ENCODE data around the gene SCAMP4. TPM values are rescaled to one million over a fixed set of nuclear protein-coding genes. Genes with fewer than 3 reads are reported as not detected.

Gene SCAMP4
- total RNA-seq, 1 experiment from 2014 or later, result 33.4 TPM

DNA sequence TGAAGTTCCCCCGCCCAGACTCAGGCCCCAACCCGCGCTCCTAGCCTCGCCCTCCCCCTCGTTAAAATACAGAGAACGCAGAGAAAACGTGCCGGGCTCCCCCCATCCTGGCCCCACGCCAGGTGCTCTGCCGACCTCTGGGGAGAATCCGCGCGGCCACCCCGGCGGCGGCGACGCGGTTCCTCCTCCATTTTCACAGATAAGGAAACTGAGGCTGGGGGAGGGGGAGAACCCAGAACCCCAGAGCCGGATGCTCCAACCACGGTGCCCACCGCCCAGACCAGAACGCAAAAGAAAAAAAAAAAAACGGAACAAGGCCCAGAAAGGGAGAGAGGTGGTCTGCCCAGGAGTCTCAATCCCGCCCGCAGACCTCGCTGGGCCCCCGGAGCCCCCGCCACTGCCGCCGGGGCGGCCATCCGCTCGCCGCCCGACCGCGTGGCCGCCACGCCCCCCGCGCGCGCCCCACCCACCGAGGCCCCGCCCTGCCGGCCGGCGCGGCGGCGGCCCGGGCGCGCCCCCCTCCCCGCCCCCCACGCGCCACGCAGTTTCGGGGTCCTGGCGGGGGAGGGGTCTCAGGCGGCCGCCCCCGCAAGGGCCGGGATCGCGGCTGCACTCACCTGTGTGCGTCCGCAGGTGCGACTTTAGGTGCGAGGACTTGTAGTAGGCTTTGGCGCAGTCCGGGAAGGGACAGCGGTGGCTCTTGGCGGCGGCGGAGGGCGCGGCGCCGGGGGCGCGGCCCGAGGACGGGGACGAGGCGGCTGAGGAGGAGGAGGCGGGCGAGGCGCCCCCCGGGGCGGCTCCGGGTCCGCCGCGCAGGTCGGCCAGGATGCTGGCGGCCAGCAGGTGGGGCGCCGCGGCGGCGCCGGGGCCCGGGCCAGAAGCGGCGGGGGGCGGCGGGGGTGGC lies 42.5 kb upstream of the SCAMP4 start:
- no peaks in the 10 kb centered on the region for H3K36me3 ChIP-seq (replicated peaks; ENCODE audit: control insufficient read depth, insufficient read depth, low read length)
- H3K4me3 ChIP-seq (ENCODE audit: insufficient read depth, low read depth, low read length), result peak overlapping the region; percentile 72
- peaks cover 6% of the 10 kb centered on the region; the same call in 1 of the 2 replicates for H3K27me3 ChIP-seq (ENCODE audit: control insufficient read depth, insufficient read depth, low read length)
- peak; percentile 91 for DNase-seq

DNA sequence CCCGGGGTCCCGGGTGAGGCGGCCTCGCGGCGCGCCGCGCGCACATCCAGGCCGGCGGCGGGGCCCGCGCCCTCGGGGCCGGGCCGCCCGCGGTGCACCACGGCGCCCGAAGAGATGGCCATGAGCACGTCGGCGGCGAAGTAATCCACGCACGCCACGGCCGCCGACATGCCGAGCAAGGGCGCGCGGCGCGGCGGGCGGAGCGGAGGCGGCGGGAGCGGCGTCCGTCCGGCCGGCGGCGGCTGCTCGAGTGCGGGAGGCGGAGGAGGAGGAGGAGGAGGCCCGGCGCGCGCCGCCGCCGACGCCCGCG lies 41.9 kb upstream of the SCAMP4 start, which contains the start of gene KLF16:
Gene KLF16, minus strand, starts transcription at position 252 of the 310 bp plus-strand sequence. Its CDS starts 82 bp downstream, at position 170.
- no peaks in the 10 kb centered on the region for H3K36me3 ChIP-seq (replicated peaks; ENCODE audit: control insufficient read depth, insufficient read depth, low read length)

DNA sequence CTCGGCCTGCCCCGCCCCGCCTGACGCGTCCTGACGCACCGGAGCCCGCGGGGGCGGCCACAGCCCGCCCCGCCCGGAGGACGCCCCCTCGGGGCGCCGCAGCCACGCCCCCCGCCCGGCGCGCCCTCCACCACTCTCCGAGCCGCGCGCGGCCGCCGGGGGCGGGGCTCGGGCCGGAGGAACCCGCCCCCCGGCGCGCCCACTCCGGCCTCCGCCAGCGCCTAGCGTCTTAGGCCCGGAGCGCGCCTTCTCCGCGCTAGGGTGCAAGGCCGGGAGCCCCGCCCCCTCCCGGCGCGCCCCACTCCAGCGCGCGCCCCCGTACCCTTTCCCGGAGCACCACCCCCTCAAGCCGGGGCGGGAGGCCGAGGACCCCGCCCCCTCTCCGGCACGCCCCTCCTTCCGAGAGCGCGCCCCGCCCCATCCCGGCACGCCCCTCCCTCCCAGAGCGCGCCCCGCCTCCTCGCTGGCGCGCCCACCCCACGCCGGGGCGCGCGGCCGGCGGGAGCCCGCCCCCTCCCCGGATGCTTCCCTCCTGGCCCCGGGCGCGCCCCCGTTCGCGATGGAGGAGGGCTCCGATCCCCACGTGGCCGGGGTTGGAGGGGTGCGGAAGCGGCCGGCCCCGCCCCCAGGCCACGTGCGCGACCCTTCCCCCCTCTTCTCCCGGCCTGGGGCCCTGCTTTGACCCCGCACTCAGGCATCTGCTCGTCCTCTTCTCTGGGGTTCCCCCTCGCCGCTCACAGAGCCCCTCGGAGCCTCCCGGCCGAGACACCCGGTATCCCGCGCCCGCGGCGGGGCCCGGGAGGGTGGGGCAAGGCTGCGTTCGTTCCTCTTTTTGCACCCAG lies 41.3 kb upstream of the SCAMP4 start:
- DNase-seq, result peak; percentile 100
- H3K4me3 ChIP-seq (ENCODE audit: insufficient read depth, low read depth, low read length), result peak overlapping the region; percentile 70
- H3K36me3 ChIP-seq (replicated peaks; ENCODE audit: control insufficient read depth, insufficient read depth, low read length), result no peaks in the 10 kb centered on the region
- peaks cover 6% of the 10 kb centered on the region; the same call in 1 of the 2 replicates for H3K27me3 ChIP-seq (ENCODE audit: control insufficient read depth, insufficient read depth, low read length)

More for the DNA sequence above, 41.9 kb upstream of the SCAMP4 start, which contains the start of gene KLF16:
- DNase-seq, result no peak
- Histone ChIP-seq H3K27me3 (ENCODE audit: control insufficient read depth, insufficient read depth, low read length) (peaks cover 6% of the 10 kb centered on the region; the same call in 1 of the 2 replicates), H3K4me3 (ENCODE audit: insufficient read depth, low read depth, low read length) (peak within 1 kb of the TSS; percentile 72)

DNA sequence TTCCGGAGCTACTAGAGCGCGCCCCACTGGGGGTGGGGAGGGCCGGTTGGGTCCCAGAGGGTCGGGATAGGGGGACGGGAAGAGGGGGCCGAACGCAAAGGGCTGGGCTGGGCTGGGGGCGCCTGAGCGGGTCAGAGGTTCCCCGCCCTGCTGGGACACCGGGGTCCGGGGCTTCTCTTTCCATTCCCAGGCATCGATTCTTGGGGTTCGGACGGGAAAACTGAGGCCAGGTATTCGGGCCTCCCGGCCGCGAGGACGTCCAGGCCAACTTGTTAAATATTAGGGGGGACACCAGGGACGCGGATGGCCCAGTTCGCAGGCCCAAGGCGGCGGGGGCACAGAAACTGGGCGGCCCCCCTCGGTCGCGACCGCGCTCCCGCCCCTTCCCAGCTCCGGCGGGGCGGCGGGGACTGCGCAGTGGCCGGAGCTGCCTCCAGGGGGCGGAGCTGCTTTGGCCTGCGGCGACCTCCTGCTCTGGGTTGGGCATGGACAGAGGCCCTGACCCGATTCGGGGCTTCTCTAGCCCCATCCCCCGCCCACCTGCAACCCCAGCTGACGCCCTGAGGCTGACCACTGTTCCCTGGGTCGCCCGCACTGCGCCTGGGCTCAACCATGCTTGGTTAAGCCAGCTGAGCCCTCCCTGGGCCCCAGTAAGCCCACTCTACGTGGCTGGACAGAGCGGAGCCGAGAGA lies 40.6 kb upstream of the SCAMP4 start:
- Histone ChIP-seq H3K4me3 (ENCODE audit: insufficient read depth, low read depth, low read length) (peak overlapping the region; percentile 70), H3K36me3 (replicated peaks; ENCODE audit: control insufficient read depth, insufficient read depth, low read length) (no peaks in the 10 kb centered on the region), H3K27me3 (ENCODE audit: control insufficient read depth, insufficient read depth, low read length) (peaks cover 6% of the 10 kb centered on the region; the same call in 1 of the 2 replicates)
- peak; percentile 97 for DNase-seq

DNA sequence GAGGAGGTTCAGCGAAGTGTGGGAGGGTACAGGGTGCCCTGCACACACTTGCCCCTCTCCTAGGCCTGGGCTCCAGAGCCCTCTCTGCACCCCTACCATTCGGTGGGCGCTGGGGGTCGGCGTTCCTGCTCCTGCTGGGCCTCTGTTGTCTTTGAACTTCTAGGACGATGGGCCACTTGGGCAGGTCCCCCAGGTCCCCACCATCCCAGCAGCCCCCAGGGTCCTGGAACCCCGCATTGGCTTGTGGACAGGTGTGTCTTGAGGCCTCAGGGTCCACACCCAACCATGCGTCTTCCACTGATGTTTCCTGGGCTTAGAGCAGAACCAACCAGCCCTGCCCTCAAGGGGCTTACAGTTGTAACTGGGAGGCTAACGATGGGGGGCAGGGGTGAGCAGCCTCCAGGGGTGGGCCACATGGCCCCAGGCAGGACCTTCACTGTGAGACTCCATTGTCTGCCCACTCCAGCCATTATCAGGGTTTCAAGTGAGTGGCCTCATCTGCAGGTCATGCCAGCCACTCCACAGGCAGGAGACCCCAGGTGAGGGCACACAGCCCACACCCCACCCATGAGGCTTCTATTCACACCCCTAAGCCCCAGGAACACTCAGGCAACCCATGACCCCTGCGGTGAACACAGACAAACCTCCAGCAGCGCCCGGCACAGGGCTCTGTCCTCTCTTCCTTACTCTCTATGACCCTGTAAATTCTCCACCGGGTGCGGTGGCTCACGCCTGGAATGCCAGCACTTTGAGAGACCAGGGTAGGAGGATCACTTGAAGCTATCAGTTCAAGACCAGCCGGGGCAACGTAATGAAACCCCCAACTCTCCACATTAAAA lies 39.8 kb upstream of the SCAMP4 start:
- DNase-seq, result no peak
- Histone ChIP-seq H3K27me3 (ENCODE audit: control insufficient read depth, insufficient read depth, low read length) (peaks cover 6% of the 10 kb centered on the region; the same call in 1 of the 2 replicates), H3K4me3 (ENCODE audit: insufficient read depth, low read depth, low read length) (peak overlapping the region; percentile 70), H3K36me3 (replicated peaks; ENCODE audit: control insufficient read depth, insufficient read depth, low read length) (no peaks in the 10 kb centered on the region)

DNA sequence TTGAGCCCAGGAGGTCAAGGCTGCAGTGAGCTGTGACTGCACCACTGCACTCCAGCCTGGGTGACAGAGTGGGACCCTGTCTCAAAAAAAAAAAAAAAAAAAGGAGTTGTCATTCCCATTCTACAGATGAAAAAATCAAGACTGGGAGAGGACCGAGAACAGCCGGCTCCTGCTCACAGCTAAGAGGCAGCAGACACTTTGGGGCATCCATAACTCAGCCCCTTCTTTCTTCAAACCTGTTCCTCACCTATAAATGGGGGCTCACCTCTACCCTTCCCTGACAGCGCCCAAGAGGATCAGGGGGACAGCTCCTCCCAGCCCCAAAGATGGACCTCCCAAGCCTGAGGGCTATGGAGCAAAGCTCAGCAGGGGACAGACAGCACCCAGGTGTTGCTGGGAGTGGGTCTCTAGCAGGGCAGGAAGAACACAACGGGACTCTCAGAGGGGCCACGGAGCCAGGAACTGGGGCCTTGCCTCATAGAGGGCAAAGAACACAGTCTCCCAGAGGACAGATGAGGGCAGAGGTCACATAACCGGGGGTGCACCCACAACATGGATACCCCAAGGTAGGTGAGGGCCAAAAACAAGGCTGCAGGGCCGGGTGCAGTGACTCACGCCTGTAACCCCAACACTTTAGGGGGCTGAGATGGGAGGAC lies 38.4 kb upstream of the SCAMP4 start:
- no peaks in the 10 kb centered on the region for H3K36me3 ChIP-seq (replicated peaks; ENCODE audit: control insufficient read depth, insufficient read depth, low read length)
- no peak for DNase-seq
- H3K27me3 ChIP-seq (ENCODE audit: control insufficient read depth, insufficient read depth, low read length), result peaks cover 3% of the 10 kb centered on the region; the same call in 1 of the 2 replicates
- H3K4me3 ChIP-seq (ENCODE audit: insufficient read depth, low read depth, low read length), result no peak overlapping the region

DNA sequence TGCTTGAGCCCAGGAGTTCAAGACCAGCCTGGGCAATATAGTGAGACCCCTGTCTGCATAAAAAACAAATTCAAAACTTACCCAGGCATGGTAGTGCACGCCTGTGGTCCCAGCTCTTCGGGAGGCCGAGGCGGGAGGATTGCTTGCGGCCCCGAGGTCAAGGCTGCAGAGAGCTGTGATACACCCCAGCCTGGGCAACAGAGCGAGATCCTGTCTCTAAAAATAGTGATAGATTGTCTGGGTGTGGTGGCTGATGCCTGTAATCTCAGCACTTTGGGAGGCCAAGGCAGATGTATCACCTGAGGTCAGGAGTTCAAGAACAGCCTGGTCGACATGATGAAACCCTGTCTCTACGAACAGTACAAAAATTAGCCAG lies 37.9 kb upstream of the SCAMP4 start:
- Histone ChIP-seq H3K27me3 (ENCODE audit: control insufficient read depth, insufficient read depth, low read length) (no peaks in the 10 kb centered on the region), H3K4me3 (ENCODE audit: insufficient read depth, low read depth, low read length) (no peak overlapping the region), H3K36me3 (replicated peaks; ENCODE audit: control insufficient read depth, insufficient read depth, low read length) (no peaks in the 10 kb centered on the region)
- DNase-seq, result no peak

DNA sequence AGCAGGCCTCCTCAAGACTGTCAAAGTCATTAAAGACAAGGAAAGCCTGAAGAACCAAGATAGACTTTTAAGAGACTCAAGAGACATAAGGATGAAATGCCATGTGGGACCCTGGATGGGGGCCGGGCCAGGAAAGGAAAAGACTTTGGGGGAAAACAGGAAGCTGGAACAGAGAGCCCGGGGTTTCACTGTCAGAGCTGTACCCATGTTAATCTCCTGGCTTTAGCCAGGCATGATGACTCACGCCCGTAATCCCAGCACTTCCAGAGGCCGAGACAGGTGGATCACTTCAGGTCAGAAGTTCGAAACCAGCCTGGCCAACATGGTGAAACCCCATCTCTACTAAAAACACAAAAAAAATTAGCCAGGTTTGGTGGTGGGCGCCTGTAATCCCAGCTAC lies 36.2 kb upstream of the SCAMP4 start:
- Histone ChIP-seq H3K4me3 (ENCODE audit: insufficient read depth, low read depth, low read length) (no peak overlapping the region), H3K27me3 (ENCODE audit: control insufficient read depth, insufficient read depth, low read length) (no peaks in the 10 kb centered on the region), H3K36me3 (replicated peaks; ENCODE audit: control insufficient read depth, insufficient read depth, low read length) (no peaks in the 10 kb centered on the region; the same call in 1 of the 2 replicates)
- DNase-seq, result no peak

DNA sequence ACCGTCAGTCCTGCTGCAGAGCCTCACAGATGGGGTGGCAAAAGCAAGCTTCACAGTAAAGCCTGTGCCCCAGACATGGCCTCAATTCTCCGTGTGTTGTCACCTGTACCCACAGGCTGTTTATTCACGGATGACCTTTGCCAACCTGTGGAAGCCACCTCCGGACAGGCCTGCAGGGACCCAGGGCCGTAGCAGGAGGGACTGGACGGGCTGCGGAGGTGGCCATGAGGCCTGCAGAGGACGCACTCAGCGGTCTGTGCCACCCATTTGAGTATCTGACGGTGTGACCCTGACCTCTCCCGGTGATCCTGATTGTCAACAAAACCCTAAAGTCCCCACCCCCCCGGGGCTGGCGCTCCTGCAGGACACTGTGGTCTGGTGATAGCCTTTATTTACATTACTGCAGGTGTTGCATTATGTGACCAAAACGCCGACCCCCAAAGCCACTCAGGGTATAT lies 34.0 kb upstream of the SCAMP4 start:
- DNase-seq, result no peak
- Histone ChIP-seq H3K27me3 (ENCODE audit: control insufficient read depth, insufficient read depth, low read length) (no peaks in the 10 kb centered on the region), H3K36me3 (replicated peaks; ENCODE audit: control insufficient read depth, insufficient read depth, low read length) (no peaks in the 10 kb centered on the region; the same call in 1 of the 2 replicates), H3K4me3 (ENCODE audit: insufficient read depth, low read depth, low read length) (no peak overlapping the region)

DNA sequence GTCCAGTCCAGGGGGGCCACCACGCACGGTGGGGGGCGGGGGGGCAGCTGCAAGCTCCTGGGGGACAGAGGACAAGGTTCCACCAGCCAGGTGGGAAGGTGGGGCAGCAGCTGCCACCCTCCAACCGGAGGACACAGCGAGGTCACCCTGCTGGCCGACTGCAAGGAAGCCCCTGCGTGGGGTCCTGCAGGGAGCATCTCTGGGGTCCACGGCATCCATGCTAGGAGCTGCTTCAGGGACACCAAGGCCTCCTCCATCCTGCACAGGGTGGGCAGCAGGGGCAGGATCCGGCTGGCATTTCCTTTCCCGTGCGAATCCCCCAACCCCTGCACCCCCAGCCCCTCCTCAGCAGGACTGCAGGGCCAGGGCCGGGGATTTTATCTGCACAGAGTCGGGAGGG lies 33.6 kb upstream of the SCAMP4 start:
- Histone ChIP-seq H3K36me3 (replicated peaks; ENCODE audit: control insufficient read depth, insufficient read depth, low read length) (no peaks in the 10 kb centered on the region; the same call in 1 of the 2 replicates), H3K27me3 (ENCODE audit: control insufficient read depth, insufficient read depth, low read length) (no peaks in the 10 kb centered on the region)

DNA sequence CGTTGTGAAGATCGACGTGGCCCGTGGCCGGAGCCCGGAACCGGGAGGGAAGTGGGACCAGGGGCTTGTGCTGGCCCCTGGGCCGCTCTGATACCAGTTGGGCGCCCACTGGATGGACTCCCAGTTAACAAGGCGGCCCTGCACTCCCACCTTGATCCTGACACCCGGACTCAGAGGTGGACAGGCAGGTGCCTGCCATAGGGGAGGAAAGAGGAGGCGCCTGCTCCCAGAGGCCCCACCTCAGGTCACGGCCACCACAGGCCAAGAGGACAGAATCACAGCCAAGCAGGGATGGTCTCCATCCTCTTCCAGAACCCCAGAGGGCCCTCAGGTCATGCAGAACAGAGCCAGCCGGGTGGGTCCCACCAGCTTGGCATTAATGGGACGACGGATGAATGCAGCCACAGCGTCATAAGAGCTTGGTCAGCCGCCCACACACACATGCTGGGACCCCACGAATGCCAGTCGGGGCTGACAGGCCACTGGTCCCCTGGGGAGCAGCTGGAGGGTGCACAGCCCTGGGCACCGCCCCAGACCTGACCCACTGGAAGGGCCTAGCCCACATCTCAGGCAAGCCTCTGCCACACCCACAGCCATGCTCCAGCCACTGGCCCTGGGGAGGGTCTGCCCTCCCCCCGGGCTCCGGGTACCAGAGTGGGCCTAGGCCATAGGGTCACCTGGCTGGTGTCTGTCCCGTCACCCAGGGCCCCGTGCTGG lies 32.2 kb upstream of the SCAMP4 start:
- Histone ChIP-seq H3K36me3 (replicated peaks; ENCODE audit: control insufficient read depth, insufficient read depth, low read length) (no peaks in the 10 kb centered on the region; the same call in 1 of the 2 replicates), H3K4me3 (ENCODE audit: insufficient read depth, low read depth, low read length) (no peak overlapping the region), H3K27me3 (ENCODE audit: control insufficient read depth, insufficient read depth, low read length) (no peaks in the 10 kb centered on the region)
- DNase-seq, result no peak

More for the DNA sequence above, 33.6 kb upstream of the SCAMP4 start:
- H3K4me3 ChIP-seq (ENCODE audit: insufficient read depth, low read depth, low read length), result no peak overlapping the region
- DNase-seq, result no peak

DNA sequence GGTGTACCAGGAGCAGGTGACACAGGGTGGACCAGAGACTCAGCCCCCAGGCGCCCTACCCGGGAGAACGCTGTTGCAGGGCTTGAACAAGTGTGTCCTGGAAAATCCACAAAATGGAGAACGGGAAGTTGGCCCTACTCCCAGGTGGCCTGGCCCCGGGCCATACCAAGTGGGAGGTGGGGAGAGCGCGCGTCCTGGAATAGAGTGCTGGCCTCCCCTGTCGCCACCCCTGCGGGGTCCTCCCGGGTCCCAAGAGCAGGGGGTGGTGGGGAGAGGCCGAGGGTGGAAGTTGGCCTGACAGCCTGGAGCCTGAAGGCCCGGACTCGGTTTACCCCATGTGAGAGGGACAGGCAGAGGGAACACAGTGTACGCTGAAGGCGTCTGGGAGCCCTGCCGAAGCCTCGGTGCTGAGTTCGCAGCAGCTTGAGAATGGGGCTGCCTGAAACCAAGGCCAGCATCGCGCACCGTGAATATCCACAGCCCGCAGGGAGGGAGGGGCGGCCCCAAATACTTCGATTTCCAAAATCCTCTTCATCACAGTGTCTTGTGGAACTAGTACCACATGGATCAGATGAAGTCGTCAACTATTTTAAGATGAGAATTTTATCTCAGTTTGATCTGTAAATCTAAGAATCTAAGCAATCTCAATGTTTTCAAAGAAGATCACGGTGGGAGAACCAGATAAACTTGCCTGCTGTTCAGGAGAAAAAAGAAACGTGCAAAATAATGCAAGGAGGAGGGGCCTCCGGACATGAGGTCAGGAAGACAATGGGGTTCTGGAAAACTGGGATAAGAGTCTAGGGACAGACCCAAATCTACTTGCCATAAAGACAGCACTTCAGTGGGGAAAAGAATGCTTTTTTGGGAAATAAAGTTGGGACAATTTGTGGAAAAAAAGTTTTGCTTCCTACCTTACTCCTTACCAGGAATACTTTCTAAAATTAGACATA lies 31.4 kb upstream of the SCAMP4 start:
- Histone ChIP-seq H3K36me3 (replicated peaks; ENCODE audit: control insufficient read depth, insufficient read depth, low read length) (no peaks in the 10 kb centered on the region; the same call in 1 of the 2 replicates), H3K27me3 (ENCODE audit: control insufficient read depth, insufficient read depth, low read length) (no peaks in the 10 kb centered on the region), H3K4me3 (ENCODE audit: insufficient read depth, low read depth, low read length) (no peak overlapping the region)
- no peak for DNase-seq
